CD14-positive monocyte (primary cell): ENCODE data around the gene GLI3. TPM values are rescaled to one million over a fixed set of nuclear protein-coding genes. Genes with fewer than 3 reads are reported as not detected.
"Not testable (repeated sequence)": the region's sequence is repeated elsewhere in the genome, so short reads cannot be mapped to it uniquely, and the experiment has no call there.

Source experiments
- DNase-seq, 3 donors: peaks; one replicate each; pipeline ENCODE4 v3.0.0-alpha.2; 2011 to 2022
- H2AFZ ChIP-seq: 2 replicates; pipeline ENCODE4 v1.6.0; 2012; ENCODE audit warnings: mild to moderate bottlenecking, low read depth, low read length, inconsistent platforms; ENCODE audit not compliant: insufficient read depth, poor library complexity, severe bottlenecking
- H3K27ac ChIP-seq, 2 donors: 1 replicate in 1 of 2; 2 replicates in 1 of 2; pipeline ENCODE4 v1.5.1; 2012 to 2013; ENCODE audit warnings: low read length in 2 of 2, control low read depth in 1 of 2, inconsistent platforms in 1 of 2, low read depth in 1 of 2, mild to moderate bottlenecking in 1 of 2
- H3K27me3 ChIP-seq, 2 donors: one replicate each; pipeline versions ENCODE4 v1.6.0 to v1.6.1; 2011 to 2013; ENCODE audit warnings: low read length in 2 of 2; ENCODE audit not compliant: control insufficient read depth in 2 of 2, insufficient read depth in 2 of 2
- H3K36me3 ChIP-seq, 2 donors: replicated peaks in 1 of 2; 1 replicate in 1 of 2; 2 replicates in 1 of 2; pipeline versions ENCODE4 v1.5.1 to v1.6.1; 2012 to 2013; ENCODE audit warnings: low read length in 2 of 2, control low read depth in 1 of 2, inconsistent platforms in 1 of 2, mild to moderate bottlenecking in 1 of 2; ENCODE audit not compliant: insufficient read depth in 2 of 2, control insufficient read depth in 1 of 2
- H3K4me1 ChIP-seq, 2 donors: 1 replicate in 1 of 2; 2 replicates in 1 of 2; pipeline versions ENCODE4 v1.5.1 to v1.6.1; 2012 to 2013; ENCODE audit warnings: low read length in 2 of 2, control low read depth in 1 of 2, inconsistent platforms in 1 of 2, mild to moderate bottlenecking in 1 of 2, moderate library complexity in 1 of 2; ENCODE audit not compliant: insufficient read depth in 2 of 2, control insufficient read depth in 1 of 2
- H3K4me2 ChIP-seq: replicated peaks from 2 replicates; pipeline ENCODE3; 2012; ENCODE audit warnings: low read length, moderate library complexity, mild to moderate bottlenecking; ENCODE audit not compliant: poor library complexity, severe bottlenecking; ENCODE audit errors: extremely low read depth
- H3K4me3 ChIP-seq, 3 experiments: fragments of 200-600 bp in 1 of 3; sonication (generic) in 1 of 3; replicated peaks in 1 of 3; 1 replicate in 2 of 3; 2 replicates in 1 of 3; pipeline ENCODE4 v1.5.1; 2011 to 2013; ENCODE audit warnings: low read length in 3 of 3, mild to moderate bottlenecking in 3 of 3, control low read depth in 2 of 3, low read depth in 2 of 3, inconsistent platforms in 1 of 3, moderate library complexity in 1 of 3
- H3K79me2 ChIP-seq: 2 replicates; pipeline ENCODE4 v1.6.0; 2012; ENCODE audit warnings: mild to moderate bottlenecking, control low read depth, inconsistent platforms, low read length, moderate library complexity; ENCODE audit not compliant: insufficient read depth
- H3K9ac ChIP-seq: 2 replicates; pipeline ENCODE4 v1.6.0; 2017; ENCODE audit warnings: low read length, mild to moderate bottlenecking; ENCODE audit not compliant: insufficient read depth, poor library complexity, severe bottlenecking
- H3K9me3 ChIP-seq, 2 donors: replicated peaks in 1 of 2; 1 replicate in 1 of 2; 2 replicates in 1 of 2; pipeline versions ENCODE4 v1.5.1 to v1.6.1; 2012 to 2013; ENCODE audit warnings: low read length in 2 of 2, control low read depth in 1 of 2; ENCODE audit not compliant: control insufficient read depth in 1 of 2, insufficient read depth in 1 of 2
- H4K20me1 ChIP-seq: 2 replicates; pipeline ENCODE4 v1.6.0; 2012; ENCODE audit warnings: mild to moderate bottlenecking, low read length, control low read depth, moderate library complexity; ENCODE audit not compliant: insufficient read depth
- H3K27ac Mint-ChIP-seq, 7 donors: one replicate each; pipeline ENCODE4 v1.8.0; 2020; ENCODE audit warnings: mild to moderate bottlenecking in 7 of 7, mixed read lengths in 7 of 7, moderate library complexity in 6 of 7, inconsistent platforms in 2 of 7
- H3K27me3 Mint-ChIP-seq, 3 donors: one replicate each; pipeline ENCODE4 v1.8.0; 2021 to 2022; ENCODE audit warnings: low read depth in 3 of 3, mild to moderate bottlenecking in 3 of 3, mixed read lengths in 3 of 3, moderate library complexity in 3 of 3, inconsistent platforms in 1 of 3
- H3K36me3 Mint-ChIP-seq, 2 donors: one replicate each; pipeline ENCODE4 v1.8.0; 2020; ENCODE audit warnings: mixed read lengths in 2 of 2, inconsistent platforms in 1 of 2, mild to moderate bottlenecking in 1 of 2
- H3K4me1 Mint-ChIP-seq: one replicate; pipeline ENCODE4 v1.8.0; 2020; ENCODE audit warnings: mild to moderate bottlenecking, mixed read lengths
- H3K4me3 Mint-ChIP-seq, 2 donors: one replicate each; pipeline ENCODE4 v1.8.0; 2020; ENCODE audit warnings: mild to moderate bottlenecking in 2 of 2, mixed read lengths in 2 of 2, moderate library complexity in 1 of 2
- H3K9me3 Mint-ChIP-seq, 7 donors: one replicate each; pipeline ENCODE4 v1.8.0; 2020 to 2022; ENCODE audit warnings: mixed read lengths in 7 of 7, mild to moderate bottlenecking in 6 of 7, moderate library complexity in 6 of 7, inconsistent platforms in 2 of 7
- WGBS: methylation state at CpG from one replicate; pipeline ENCODE4 v1.1.5; 2013; ENCODE audit warnings: missing lambda C conversion rate; ENCODE audit not compliant: insufficient coverage; 5-methylcytosine and 5-hydroxymethylcytosine counted together
- intact Hi-C, 2 donors: fragments of 100-400 bp; cut with micrococcal nuclease; formaldehyde crosslinking; loops; one replicate each; pipeline versions ENCODE4 v1.15.0 to v1.15.1; 2023
- polyA plus RNA-seq, 3 donors: library from polyadenylated mRNA; depleted of rRNA in 1 of 3; unstranded in 2 of 3; stranded (reverse) in 1 of 3; fragments of 300-500 nt in 2 of 3; fragments of >200 nt in 1 of 3; fragmentation: Illumina TruSeq in 2 of 3; gene quantifications; 1 replicate in 2 of 3; 2 replicates in 1 of 3; pipeline ENCODE4 v1.2.3, GENCODE V29; 2012 to 2021
- TF ChIP-seq, protein P1 (sequence below): fragments of 200-600 bp; IDR thresholded peaks from one replicate; pipeline ENCODE4 v1.8.0; 2022; ENCODE audit warnings: antibody characterized with exemption, mild to moderate bottlenecking

The GLI3 gene
- polyA plus RNA-seq, 3 donors: not detected

- Histone ChIP-seq H4K20me1 (no peaks in the 10 kb centered on the region), H3K27me3 (no peaks in the 10 kb centered on the region), H3K9ac (no peak overlapping the region), H3K9me3 (no peaks in the 10 kb centered on the region), H3K4me3 (no peak overlapping the region), H3K27ac (no peak overlapping the region), H3K79me2 (no peaks in the 10 kb centered on the region), H2AFZ (no peak overlapping the region), H3K4me2 (no peak overlapping the region), H3K36me3 (no peaks in the 10 kb centered on the region), H3K4me1 (no peaks in the 10 kb centered on the region)
- Mint-ChIP-seq H3K9me3 (peaks cover 0 to 2% (median 0%) of the 10 kb centered on the region in 7 donors), H3K4me3 (no peak overlapping the region), H3K27ac (no peak overlapping the region), H3K27me3 (peaks cover 2 to 6% (median 4%) of the 10 kb centered on the region in 3 donors), H3K36me3 (no peaks in the 10 kb centered on the region), H3K4me1 (no peaks in the 10 kb centered on the region)
- intact Hi-C loops: no loop called here
- WGBS: no CpG with 5 or more reads among the region's 3 CpGs
- TF ChIP-seq, protein P1, sequence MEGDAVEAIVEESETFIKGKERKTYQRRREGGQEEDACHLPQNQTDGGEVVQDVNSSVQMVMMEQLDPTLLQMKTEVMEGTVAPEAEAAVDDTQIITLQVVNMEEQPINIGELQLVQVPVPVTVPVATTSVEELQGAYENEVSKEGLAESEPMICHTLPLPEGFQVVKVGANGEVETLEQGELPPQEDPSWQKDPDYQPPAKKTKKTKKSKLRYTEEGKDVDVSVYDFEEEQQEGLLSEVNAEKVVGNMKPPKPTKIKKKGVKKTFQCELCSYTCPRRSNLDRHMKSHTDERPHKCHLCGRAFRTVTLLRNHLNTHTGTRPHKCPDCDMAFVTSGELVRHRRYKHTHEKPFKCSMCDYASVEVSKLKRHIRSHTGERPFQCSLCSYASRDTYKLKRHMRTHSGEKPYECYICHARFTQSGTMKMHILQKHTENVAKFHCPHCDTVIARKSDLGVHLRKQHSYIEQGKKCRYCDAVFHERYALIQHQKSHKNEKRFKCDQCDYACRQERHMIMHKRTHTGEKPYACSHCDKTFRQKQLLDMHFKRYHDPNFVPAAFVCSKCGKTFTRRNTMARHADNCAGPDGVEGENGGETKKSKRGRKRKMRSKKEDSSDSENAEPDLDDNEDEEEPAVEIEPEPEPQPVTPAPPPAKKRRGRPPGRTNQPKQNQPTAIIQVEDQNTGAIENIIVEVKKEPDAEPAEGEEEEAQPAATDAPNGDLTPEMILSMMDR: no peak
- no peak for DNase-seq
Observed at GRCh38 chr7:42210333-42210732, 26.7 kb downstream of the GLI3 start.

GRCh38 chr7:42209085-42209484, 27.9 kb downstream of the GLI3 start:
- H3K27me3 ChIP-seq, H3K4me3 Mint-ChIP-seq, H4K20me1 ChIP-seq, H3K9ac ChIP-seq, H3K79me2 ChIP-seq, H3K27ac Mint-ChIP-seq, intact Hi-C loops, H3K36me3 Mint-ChIP-seq, H3K27ac ChIP-seq, H3K4me3 ChIP-seq, H3K9me3 Mint-ChIP-seq, H3K4me1 Mint-ChIP-seq, H3K9me3 ChIP-seq, H3K36me3 ChIP-seq, H3K4me2 ChIP-seq, H3K27me3 Mint-ChIP-seq, H3K4me1 ChIP-seq, H2AFZ ChIP-seq, DNase-seq: not testable (repeated sequence)
